Activated T-helper 1 cell treated with anti-CD3 and anti-CD28 coated beads, Interleukin-12 subunit alpha, Interleukin-12 subunit beta, Interleukin-2, Interleukin-4 antibody, amounts not matched to agents 30 ng/mL and 10 ng/mL and 1 ng/mL, durations not matched to agents 14 hours and 24 hours and 36 hours (primary cell): ENCODE results near the gene TUFM. TPM values are rescaled to one million over a fixed set of nuclear protein-coding genes. Genes with fewer than 3 reads are reported as not detected.

ENCODE experiments used
- DNase-seq: peaks from one replicate; pipeline ENCODE4 v3.0.0; 2021; ENCODE audit warnings: low spot score
- H3K27ac Mint-ChIP-seq: one replicate; pipeline ENCODE4 v1.8.0; 2021; ENCODE audit warnings: mild to moderate bottlenecking, mixed read lengths
- H3K27me3 Mint-ChIP-seq: one replicate; pipeline ENCODE4 v1.8.0; 2022; ENCODE audit warnings: mild to moderate bottlenecking, moderate library complexity, mixed read lengths; ENCODE audit not compliant: insufficient read depth
- H3K36me3 Mint-ChIP-seq: one replicate; pipeline ENCODE4 v1.8.0; 2021; ENCODE audit warnings: low read depth, mixed read lengths
- H3K4me1 Mint-ChIP-seq: one replicate; pipeline ENCODE4 v1.8.0; 2021; ENCODE audit warnings: low read depth, mixed read lengths
- H3K4me3 Mint-ChIP-seq: one replicate; pipeline ENCODE4 v1.8.0; 2021; ENCODE audit warnings: mild to moderate bottlenecking, moderate library complexity, mixed read lengths
- H3K9me3 Mint-ChIP-seq: one replicate; pipeline ENCODE4 v1.8.0; 2021; ENCODE audit warnings: mixed read lengths
- intact Hi-C: fragments of 100-400 bp; cut with micrococcal nuclease; formaldehyde crosslinking; loops from one replicate; pipeline ENCODE4 v1.15.1; 2024
- total RNA-seq: library from RNA; stranded (reverse); gene quantifications from 2 replicates; pipeline ENCODE4 v1.2.3, GENCODE V29; 2022

Gene TUFM
- total RNA-seq, 1 donor from 2014 or later: 261 TPM

GRCh38 chr16:28879841-28880588, 33.9 kb upstream of the TUFM start:
- peak overlapping the region; percentile 91 for H3K4me3 Mint-ChIP-seq
- intact Hi-C loops: loop anchor here (1.0 kb wide), 4 partner anchors 17 to 56 kb away; partner anchors contain the start of genes RABEP2, SH2B1 and TUFM
- peaks cover 1% of the 10 kb centered on the region for H3K36me3 Mint-ChIP-seq
- peaks cover 2% of the 10 kb centered on the region for H3K27me3 Mint-ChIP-seq
- no peaks in the 10 kb centered on the region for H3K9me3 Mint-ChIP-seq
- H3K27ac Mint-ChIP-seq: peak overlapping the region; percentile 70
- peak; percentile 80 for DNase-seq
- peaks cover 18% of the 10 kb centered on the region for H3K4me1 Mint-ChIP-seq

- peaks cover 2% of the 10 kb centered on the region for H3K36me3 Mint-ChIP-seq
- peaks cover 18% of the 10 kb centered on the region for H3K4me1 Mint-ChIP-seq
- peak overlapping the region; percentile 67 for H3K27ac Mint-ChIP-seq
- H3K27me3 Mint-ChIP-seq: peaks cover 2% of the 10 kb centered on the region
- no peaks in the 10 kb centered on the region for H3K9me3 Mint-ChIP-seq
- DNase-seq: no peak
- intact Hi-C loops: loop anchor here (1.0 kb wide), 2 partner anchors 46 to 57 kb away; partner anchors contain the start of gene RABEP2
- H3K4me3 Mint-ChIP-seq: peak overlapping the region; percentile 91
Observed at GRCh38 chr16:28879261-28879840, 33.2 kb upstream of the TUFM start.

GRCh38 chr16:28878083-28878926, 32.2 kb upstream of the TUFM start, which contains the start of gene ATP2A1:
Gene ATP2A1, plus strand, starts transcription at chr16:28878488. Its CDS starts 184 bp downstream, at chr16:28878672.
- Mint-ChIP-seq H3K4me3 (peak within 1 kb of the TSS; percentile 91), H3K36me3 (peaks cover 4% of the 10 kb centered on the region), H3K27ac (peak within 1 kb of the TSS; percentile 67), H3K9me3 (no peaks in the 10 kb centered on the region), H3K27me3 (peaks cover 2% of the 10 kb centered on the region), H3K4me1 (peaks cover 18% of the 10 kb centered on the region)
- DNase-seq: no peak
- intact Hi-C loops: no loop called here

GRCh38 chr16:28877655-28878000, 31.5 kb upstream of the TUFM start:
- Mint-ChIP-seq H3K27me3 (peaks cover 2% of the 10 kb centered on the region), H3K4me3 (peak overlapping the region; percentile 46), H3K27ac (no peak overlapping the region), H3K36me3 (peaks cover 4% of the 10 kb centered on the region), H3K4me1 (peaks cover 18% of the 10 kb centered on the region), H3K9me3 (no peaks in the 10 kb centered on the region)
- DNase-seq: no peak
- intact Hi-C loops: no loop called here

GRCh38 chr16:28876973-28877654, 31.0 kb upstream of the TUFM start:
- DNase-seq: no peak
- no peak overlapping the region for H3K4me3 Mint-ChIP-seq
- peaks cover 18% of the 10 kb centered on the region for H3K4me1 Mint-ChIP-seq
- peaks cover 4% of the 10 kb centered on the region for H3K36me3 Mint-ChIP-seq
- intact Hi-C loops: no loop called here
- no peaks in the 10 kb centered on the region for H3K9me3 Mint-ChIP-seq
- H3K27me3 Mint-ChIP-seq: peaks cover 2% of the 10 kb centered on the region
- no peak overlapping the region for H3K27ac Mint-ChIP-seq

- Mint-ChIP-seq H3K27ac (no peak overlapping the region), H3K9me3 (no peaks in the 10 kb centered on the region), H3K27me3 (peaks cover under 1% of the 10 kb centered on the region), H3K4me1 (peaks cover 17% of the 10 kb centered on the region), H3K36me3 (peaks cover 4% of the 10 kb centered on the region), H3K4me3 (no peak overlapping the region)
- no peak for DNase-seq
- intact Hi-C loops: no loop called here
Observed at GRCh38 chr16:28876019-28876659, 30.0 kb upstream of the TUFM start.

- DNase-seq: no peak
- Mint-ChIP-seq H3K27ac (no peak overlapping the region), H3K27me3 (no peaks in the 10 kb centered on the region), H3K4me3 (no peak overlapping the region), H3K36me3 (peaks cover 4% of the 10 kb centered on the region), H3K4me1 (peaks cover 10% of the 10 kb centered on the region), H3K9me3 (no peaks in the 10 kb centered on the region)
- intact Hi-C loops: no loop called here
Observed at GRCh38 chr16:28875134-28876018, 29.2 kb upstream of the TUFM start.

GRCh38 chr16:28874406-28874805, 28.3 kb upstream of the TUFM start:
- Mint-ChIP-seq H3K4me1 (peaks cover 10% of the 10 kb centered on the region), H3K27ac (no peak overlapping the region), H3K36me3 (peaks cover 11% of the 10 kb centered on the region), H3K4me3 (no peak overlapping the region), H3K27me3 (no peaks in the 10 kb centered on the region), H3K9me3 (no peaks in the 10 kb centered on the region)
- intact Hi-C loops: no loop called here
- DNase-seq: no peak

- no peak overlapping the region for H3K4me3 Mint-ChIP-seq
- H3K4me1 Mint-ChIP-seq: peaks cover 2% of the 10 kb centered on the region
- DNase-seq: peak; percentile 39
- intact Hi-C loops: loop anchor here (1.0 kb wide), 1 partner anchor 72 kb away; no protein-coding TSS in a partner anchor
- peaks cover 11% of the 10 kb centered on the region for H3K36me3 Mint-ChIP-seq
- H3K27me3 Mint-ChIP-seq: no peaks in the 10 kb centered on the region
- no peaks in the 10 kb centered on the region for H3K9me3 Mint-ChIP-seq
- no peak overlapping the region for H3K27ac Mint-ChIP-seq
Observed at GRCh38 chr16:28873543-28874201, 27.5 kb upstream of the TUFM start.

GRCh38 chr16:28872952-28873351, 26.8 kb upstream of the TUFM start:
- DNase-seq: no peak
- Mint-ChIP-seq H3K4me1 (no peaks in the 10 kb centered on the region), H3K36me3 (peaks cover 11% of the 10 kb centered on the region), H3K4me3 (no peak overlapping the region), H3K27me3 (no peaks in the 10 kb centered on the region), H3K27ac (no peak overlapping the region), H3K9me3 (no peaks in the 10 kb centered on the region)
- intact Hi-C loops: loop anchor here (1.0 kb wide), 1 partner anchor 72 kb away; no protein-coding TSS in a partner anchor

- intact Hi-C loops: no loop called here
Observed at GRCh38 chr16:28869201-28869600, 23.1 kb upstream of the TUFM start.

More at GRCh38 chr16:28869201-28869600, 23.1 kb upstream of the TUFM start:
- H3K4me1 Mint-ChIP-seq: peaks cover 13% of the 10 kb centered on the region
- no peak overlapping the region for H3K27ac Mint-ChIP-seq
- no peaks in the 10 kb centered on the region for H3K27me3 Mint-ChIP-seq
- no peak overlapping the region for H3K4me3 Mint-ChIP-seq
- H3K36me3 Mint-ChIP-seq: peaks cover 14% of the 10 kb centered on the region
- no peaks in the 10 kb centered on the region for H3K9me3 Mint-ChIP-seq
- DNase-seq: no peak
